ENCODE data around the gene ARHGEF38.
A peak's percentile ranks its signal among the peaks of the same experiment; 100 is the strongest.

Gene ARHGEF38

DNA sequence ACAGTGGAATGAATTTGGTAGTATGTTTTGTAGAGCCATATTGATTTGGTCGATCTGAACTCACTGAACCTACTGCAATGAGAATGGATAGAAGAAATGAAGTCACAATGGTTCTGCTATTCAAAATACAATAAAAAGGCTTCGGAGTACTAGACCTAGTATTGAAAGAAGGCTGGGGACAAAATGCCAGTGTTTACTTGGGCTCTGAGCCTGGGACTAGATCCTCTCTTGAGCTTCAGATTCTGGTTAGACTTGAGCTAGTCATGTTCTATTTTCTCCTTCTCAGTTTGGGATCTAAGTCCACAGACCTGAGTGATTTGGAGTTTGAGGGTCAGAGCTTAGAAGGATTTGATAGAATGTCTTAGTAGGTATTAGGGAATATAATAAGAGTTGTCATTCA is 146.2 kb downstream of the ARHGEF38 start:
- TF ChIP-seq, protein P1, sequence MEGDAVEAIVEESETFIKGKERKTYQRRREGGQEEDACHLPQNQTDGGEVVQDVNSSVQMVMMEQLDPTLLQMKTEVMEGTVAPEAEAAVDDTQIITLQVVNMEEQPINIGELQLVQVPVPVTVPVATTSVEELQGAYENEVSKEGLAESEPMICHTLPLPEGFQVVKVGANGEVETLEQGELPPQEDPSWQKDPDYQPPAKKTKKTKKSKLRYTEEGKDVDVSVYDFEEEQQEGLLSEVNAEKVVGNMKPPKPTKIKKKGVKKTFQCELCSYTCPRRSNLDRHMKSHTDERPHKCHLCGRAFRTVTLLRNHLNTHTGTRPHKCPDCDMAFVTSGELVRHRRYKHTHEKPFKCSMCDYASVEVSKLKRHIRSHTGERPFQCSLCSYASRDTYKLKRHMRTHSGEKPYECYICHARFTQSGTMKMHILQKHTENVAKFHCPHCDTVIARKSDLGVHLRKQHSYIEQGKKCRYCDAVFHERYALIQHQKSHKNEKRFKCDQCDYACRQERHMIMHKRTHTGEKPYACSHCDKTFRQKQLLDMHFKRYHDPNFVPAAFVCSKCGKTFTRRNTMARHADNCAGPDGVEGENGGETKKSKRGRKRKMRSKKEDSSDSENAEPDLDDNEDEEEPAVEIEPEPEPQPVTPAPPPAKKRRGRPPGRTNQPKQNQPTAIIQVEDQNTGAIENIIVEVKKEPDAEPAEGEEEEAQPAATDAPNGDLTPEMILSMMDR (IDR thresholded peaks at IDR 0.05; ENCODE audit: extremely low read depth, missing control alignments), result no peak
- DNase-seq (ENCODE audit: low spot score), result no peak

DNA sequence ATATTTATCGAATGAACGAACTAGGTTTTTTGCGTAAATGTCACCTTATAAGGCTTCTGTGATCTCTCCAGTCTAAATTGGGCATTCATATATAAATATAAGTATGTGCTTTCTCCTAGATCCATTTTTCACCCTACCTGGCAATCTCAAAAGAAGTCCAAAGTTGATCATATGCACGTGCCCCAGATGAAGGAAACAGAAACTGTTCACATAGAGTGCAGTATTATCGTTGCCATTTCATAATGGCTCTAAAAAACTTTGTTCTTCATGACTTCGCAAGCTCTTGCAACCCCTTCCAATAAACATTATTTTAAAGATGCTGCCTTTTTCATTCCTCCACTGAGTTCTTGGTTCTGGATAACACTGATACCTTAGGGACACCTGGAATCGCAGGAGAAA is 155.4 kb downstream of the ARHGEF38 start:
- DNase-seq (ENCODE audit: low spot score), result no peak
- TF ChIP-seq, protein P1 (IDR thresholded peaks at IDR 0.05; ENCODE audit: extremely low read depth, missing control alignments), result no peak

DNA sequence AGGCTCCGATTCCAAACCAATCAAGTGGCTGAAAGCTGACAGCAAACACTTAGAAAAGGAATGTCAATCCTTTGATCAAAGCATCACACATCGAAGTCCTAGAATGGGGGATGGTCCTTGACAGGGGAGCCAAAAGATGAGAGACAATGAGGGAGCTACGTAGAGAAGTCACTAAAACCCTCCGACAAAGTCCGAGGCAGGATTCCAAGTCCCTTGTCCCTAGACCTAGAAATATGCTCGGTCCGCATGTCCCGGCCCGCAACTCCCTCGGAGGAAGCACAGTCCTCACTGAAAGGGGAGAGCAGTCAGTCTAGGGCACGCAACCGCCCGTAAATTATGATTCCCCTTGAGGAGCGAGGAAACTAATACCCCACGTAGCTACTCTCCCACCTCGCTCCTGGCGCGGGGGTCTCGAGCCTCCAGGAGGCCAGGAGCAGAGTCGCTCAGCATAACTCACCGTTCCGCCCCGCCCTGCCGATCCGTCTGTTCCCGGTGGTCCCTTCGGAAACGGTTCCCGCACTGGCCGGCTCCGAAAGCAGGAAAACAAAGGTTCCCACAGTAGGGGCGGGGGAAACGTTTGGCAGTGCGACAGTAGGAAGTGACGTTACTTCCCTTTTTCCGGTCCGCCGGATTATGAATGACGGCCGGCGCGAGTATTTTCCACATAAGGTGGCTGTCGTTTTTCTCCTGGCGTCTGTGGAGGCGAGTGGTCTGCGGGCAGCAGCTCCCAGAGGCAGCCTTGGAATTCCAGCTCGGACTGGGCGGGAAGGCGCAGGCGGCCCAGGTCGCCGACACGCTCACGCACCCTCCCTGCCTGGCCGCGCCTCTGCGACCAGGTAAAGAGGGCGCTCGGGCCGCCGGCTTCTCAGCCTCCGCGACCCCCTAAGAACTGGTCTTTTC is 156.0 kb downstream of the ARHGEF38 start, which contains the start of the genes GSTCD and INTS12:
TSS of gene GSTCD (plus strand) at position 604 of the 900 bp plus-strand sequence. CDS start 8,830 bp downstream, outside the sequence.
TSS of gene INTS12 (minus strand) at position 509 of the 900 bp plus-strand sequence. CDS start 8,684 bp downstream, outside the sequence.
- TF ChIP-seq, protein P1 (IDR thresholded peaks at IDR 0.05; ENCODE audit: extremely low read depth, missing control alignments), result no peak
- DNase-seq (ENCODE audit: low spot score), result peak; percentile 81

DNA sequence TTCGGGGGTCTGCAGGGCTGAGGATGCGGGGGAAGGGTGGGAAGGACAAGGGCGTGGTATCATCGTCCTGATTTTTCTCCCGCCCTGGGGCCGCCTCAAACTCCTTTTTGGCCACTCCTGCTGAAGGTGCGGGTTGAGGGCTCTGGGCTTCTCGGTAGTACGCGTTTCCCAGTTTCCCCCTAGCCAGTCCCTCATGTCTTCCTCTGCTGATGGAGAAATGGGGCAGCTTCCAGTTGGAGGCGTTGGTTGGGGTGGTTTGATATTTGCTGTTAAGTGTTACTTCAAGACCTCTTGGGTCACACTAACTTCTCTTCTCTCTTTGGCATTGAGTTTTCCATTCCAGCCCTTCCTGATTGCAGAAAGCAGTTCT is 156.6 kb downstream of the ARHGEF38 start:
- DNase-seq (ENCODE audit: low spot score), result peak; percentile 36
- TF ChIP-seq, protein P1 (IDR thresholded peaks at IDR 0.05; ENCODE audit: extremely low read depth, missing control alignments), result no peak

DNA sequence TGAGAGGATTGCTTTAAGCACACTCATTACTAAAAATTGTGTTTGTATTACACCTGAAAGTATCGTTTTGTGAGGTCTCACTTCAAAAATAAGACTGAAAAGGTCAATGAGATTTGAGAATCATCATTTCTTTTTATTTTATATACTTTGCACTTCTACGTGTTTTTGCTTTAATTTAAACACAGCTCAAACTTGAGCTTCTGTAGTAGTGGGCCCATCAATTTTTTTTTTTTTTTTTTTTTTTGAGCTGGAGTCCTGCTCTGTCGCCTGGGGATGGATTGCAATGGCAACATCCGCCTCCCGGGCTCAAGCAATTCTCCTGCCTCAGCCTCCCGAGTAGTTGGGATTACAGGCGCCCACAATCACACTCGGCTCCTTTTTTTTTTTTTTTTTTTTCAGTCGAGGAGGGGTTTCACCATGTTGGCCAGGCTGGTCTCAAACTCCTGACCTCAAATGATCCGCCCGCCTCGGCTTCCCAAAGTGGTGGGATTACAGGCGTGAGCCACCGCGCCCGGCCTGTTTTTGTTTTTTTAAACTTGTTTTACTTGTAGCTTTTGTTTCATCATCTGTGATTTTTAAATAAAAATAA is 157.7 kb downstream of the ARHGEF38 start:
- DNase-seq (ENCODE audit: low spot score), result no peak
- TF ChIP-seq, protein P1 (IDR thresholded peaks at IDR 0.05; ENCODE audit: extremely low read depth, missing control alignments), result no peak

- no peak for DNase-seq (ENCODE audit: low spot score)
These were observed 158.3 kb downstream of the ARHGEF38 start for GRCh38 chr4:105710678-105711077.

More at GRCh38 chr4:105710678-105711077, 158.3 kb downstream of the ARHGEF38 start:
- TF ChIP-seq, protein P1 (IDR thresholded peaks at IDR 0.05; ENCODE audit: extremely low read depth, missing control alignments), result no peak
